Endothelial cell of umbilical vein (primary cell): ENCODE data around the gene CDC42BPB. TPM values are rescaled to one million over a fixed set of nuclear protein-coding genes. Genes with fewer than 3 reads are reported as not detected.

Experiments
- BruUV-seq: library from RNA; stranded (reverse); fragments of 400-500 nt; replicated peaks from 2 replicates; lab custom pipeline; 2021; lab: Mats Ljungman, UMichigan
- CTCF ChIA-PET: fragments of 300-600, 350-600 bp; sonication (Branson Sonifier 250); formaldehyde crosslinking; loops from one replicate; lab custom pipeline; 2021; ENCODE audit warnings: antibody characterized with exemption, inconsistent platforms; lab: Charles Lee
- POLR2A ChIA-PET: fragments of 300-600, 350-600 bp; sonication (Branson Sonifier 250); formaldehyde crosslinking; loops from one replicate; lab custom pipeline; 2021; ENCODE audit warnings: antibody characterized with exemption, inconsistent platforms; lab: Charles Lee
- DNase-seq: peaks from one replicate; pipeline ENCODE4 v3.0.0-alpha.2; 2011; ENCODE audit warnings: low read depth, low spot score
- FAIRE-seq: peaks from 2 replicates; lab custom pipeline; 2011; peaks lifted over from hg19 to GRCh38; lab: Jason Lieb, UNC
- H2AFZ ChIP-seq: 2 replicates; pipeline ENCODE4 v1.6.0; 2012; ENCODE audit warnings: low read depth, low read length, control low read depth, inconsistent platforms
- H3K27ac ChIP-seq: 2 replicates; pipeline ENCODE4 v1.5.1; 2011; ENCODE audit warnings: low read depth, mild to moderate bottlenecking, control low read depth, low read length, moderate library complexity; ENCODE audit not compliant: insufficient read depth
- H3K27me3 ChIP-seq, 2 experiments: 2 replicates each; pipeline versions ENCODE4 v1.6.0 to v1.6.1; 2011; ENCODE audit warnings: low read length in 2 of 2, mixed read lengths in 1 of 2; ENCODE audit not compliant: control insufficient read depth in 2 of 2, insufficient read depth in 2 of 2
- H3K36me3 ChIP-seq, 2 experiments: 2 replicates in 1 of 2; 3 replicates in 1 of 2; pipeline ENCODE4 v1.5.1; 2011; ENCODE audit warnings: low read length in 2 of 2, mild to moderate bottlenecking in 1 of 2, moderate library complexity in 1 of 2; ENCODE audit not compliant: control insufficient read depth in 2 of 2, insufficient read depth in 2 of 2; ENCODE audit errors: extremely low read depth in 1 of 2
- H3K4me1 ChIP-seq: 3 replicates; pipeline ENCODE4 v1.5.1; 2011; ENCODE audit warnings: mild to moderate bottlenecking, low read length; ENCODE audit not compliant: control insufficient read depth, insufficient read depth; ENCODE audit errors: extremely low read depth
- H3K4me2 ChIP-seq: 2 replicates; pipeline ENCODE4 v1.6.1; 2011; ENCODE audit warnings: low read length, control low read depth, mixed read lengths; ENCODE audit not compliant: insufficient read depth
- H3K4me3 ChIP-seq, 3 experiments: fragments of 200-600 bp in 1 of 3; sonication (generic), shearing (Covaris generic) in 1 of 3; replicated peaks in 1 of 3; 2 replicates each; pipeline ENCODE4 v1.5.1; 2011 to 2016; ENCODE audit warnings: control low read depth in 3 of 3, low read length in 3 of 3, mild to moderate bottlenecking in 2 of 3, inconsistent platforms in 1 of 3, low read depth in 1 of 3, moderate library complexity in 1 of 3; ENCODE audit not compliant: insufficient read depth in 1 of 3
- H3K79me2 ChIP-seq: 2 replicates; pipeline ENCODE4 v1.6.0; 2012; ENCODE audit warnings: low read length, inconsistent platforms; ENCODE audit not compliant: control insufficient read depth, insufficient read depth
- H3K9ac ChIP-seq: replicated peaks from 2 replicates; pipeline ENCODE3; 2011; ENCODE audit warnings: low read length, control low read depth; ENCODE audit not compliant: insufficient read depth; ENCODE audit errors: extremely low read depth
- H3K9me1 ChIP-seq: replicated peaks from 3 replicates; pipeline ENCODE4 v1.6.0; 2011; ENCODE audit warnings: mild to moderate bottlenecking, low read length; ENCODE audit not compliant: control insufficient read depth, insufficient read depth; ENCODE audit errors: extremely low read depth
- H3K9me3 ChIP-seq: replicated peaks from 2 replicates; pipeline ENCODE4 v1.5.1; 2012; ENCODE audit warnings: low read length, inconsistent platforms; ENCODE audit not compliant: control insufficient read depth, insufficient read depth
- H4K20me1 ChIP-seq: replicated peaks from 2 replicates; pipeline ENCODE3; 2011; ENCODE audit warnings: mild to moderate bottlenecking, low read length; ENCODE audit not compliant: control insufficient read depth, insufficient read depth; ENCODE audit errors: extremely low read depth
- EZH2 ChIP-seq: IDR thresholded peaks from 2 replicates; pipeline ENCODE4 v1.6.1; 2012; ENCODE audit warnings: borderline replicate concordance, low read depth, mild to moderate bottlenecking, moderate library complexity, low read length, inconsistent platforms; ENCODE audit not compliant: severe bottlenecking
- FOS ChIP-seq: IDR thresholded peaks from 2 replicates; pipeline ENCODE4 v1.6.1; 2011; ENCODE audit warnings: mild to moderate bottlenecking, low read length, moderate library complexity, borderline replicate concordance; ENCODE audit not compliant: insufficient read depth
- GATA2 ChIP-seq: IDR thresholded peaks from 2 replicates; pipeline ENCODE4 v1.7.0; 2011; ENCODE audit warnings: low read depth, mild to moderate bottlenecking, moderate library complexity, mixed read lengths, low read length; ENCODE audit not compliant: insufficient read length, insufficient read depth
- JUN ChIP-seq: IDR thresholded peaks from 2 replicates; pipeline ENCODE4 v1.6.1; 2011; ENCODE audit warnings: borderline replicate concordance, low read depth; ENCODE audit not compliant: insufficient read length, insufficient read depth
- MYC ChIP-seq: IDR thresholded peaks from one replicate; pipeline ENCODE4 v1.6.1; 2011; ENCODE audit warnings: mild to moderate bottlenecking, low read depth, low read length
- POLR2A ChIP-seq: IDR thresholded peaks from 2 replicates; pipeline ENCODE4 v1.6.1; 2012; ENCODE audit warnings: low read depth, mild to moderate bottlenecking, control low read depth, low read length
- POLR2AphosphoS5 ChIP-seq: IDR thresholded peaks from 2 replicates; pipeline ENCODE4 v1.6.1; 2012; ENCODE audit warnings: low read depth, mild to moderate bottlenecking, control low read depth, low read length, moderate library complexity; ENCODE audit not compliant: insufficient read depth
- dilution Hi-C: fragments of 300-500 bp; cut with MboI; formaldehyde crosslinking; loops from one replicate; pipeline ENCODE4 v1.15.0; 2019; ENCODE audit warnings: low sequenced_read_pairs; ENCODE audit not compliant: extremely low pct_ligation_motif_present
- intact Hi-C: fragments of 100-400 bp; cut with micrococcal nuclease; formaldehyde crosslinking; loops from one replicate; pipeline ENCODE4 v1.10.0; 2022
- polyA plus RNA-seq, 4 experiments: library from polyadenylated mRNA; depleted of rRNA in 3 of 4; stranded (reverse) in 3 of 4; unstranded in 1 of 4; fragments of >200 nt; gene quantifications; 2 replicates each; pipeline versions ENCODE4 v1.2.1 to v1.2.3, GENCODE V29; 2011 to 2012; ENCODE audit warnings: missing spikeins in 1 of 4
- total RNA-seq: library from RNA; stranded (reverse); gene quantifications from 2 replicates; pipeline ENCODE4 v1.2.3, GENCODE V29; 2021
- TF ChIP-seq, protein P1 (sequence below), 2 donors: IDR thresholded peaks; 1 replicate in 1 of 2; 2 replicates in 1 of 2; pipeline ENCODE4 v1.5.1; 2011; ENCODE audit warnings: low read length in 2 of 2, mild to moderate bottlenecking in 2 of 2, moderate library complexity in 2 of 2, control low read depth in 1 of 2, inconsistent platforms in 1 of 2, low read depth in 1 of 2; ENCODE audit not compliant: insufficient read depth in 1 of 2; ENCODE audit errors: extremely low read depth in 1 of 2
- TF ChIP-seq, protein P2 (sequence below): IDR thresholded peaks from 2 replicates; pipeline ENCODE4 v1.6.1; 2011; ENCODE audit not compliant: insufficient read depth, insufficient read length

CDC42BPB gene
- total and polyA plus RNA-seq, 2 donors (not counting 3 experiments of a cell fraction or from before 2014, with no cell fraction given) = 82.6 to 131 TPM

DNA sequence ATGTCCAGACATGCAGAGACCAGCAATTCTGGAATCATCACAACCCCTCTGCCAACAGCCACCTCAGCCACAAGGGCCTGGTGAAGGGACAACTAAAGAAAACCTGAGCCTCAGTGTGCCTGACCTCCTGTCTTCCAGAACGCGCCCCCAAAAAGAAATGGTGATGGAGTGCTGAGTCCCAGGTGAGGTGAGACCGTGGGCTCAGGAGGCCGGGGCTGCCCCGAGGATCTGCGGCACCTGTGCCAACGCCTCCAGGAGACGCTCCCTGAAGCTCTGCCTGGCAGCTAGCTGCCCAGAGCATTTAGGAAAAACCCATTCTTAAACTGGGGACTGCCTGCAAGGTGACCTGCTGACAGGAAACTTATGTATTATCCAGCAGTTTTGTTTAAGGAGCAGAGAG lies 51.2 kb downstream of the CDC42BPB start:
- H3K27me3 ChIP-seq = no peaks in the 10 kb centered on the region
- intact Hi-C loops (loop anchor here (2.0 kb wide), 1 partner anchor 13 kb away; no protein-coding TSS in a partner anchor), dilution Hi-C loops (no loop called here)
- CTCF ChIA-PET = interaction anchor here (1.0 kb wide), 1 partner anchor 9 kb away, joined by 4 read pairs; no protein-coding TSS in a partner anchor
- H3K9ac ChIP-seq = no peak overlapping the region
- no peaks in the 10 kb centered on the region for H4K20me1 ChIP-seq
- peaks cover 4 to 29% of the 10 kb centered on the region in 2 experiments for H3K36me3 ChIP-seq
- H3K9me3 ChIP-seq = no peaks in the 10 kb centered on the region
- no TSS peak for BruUV-seq
- no peak overlapping the region for H3K4me2 ChIP-seq
- no peak overlapping the region for H2AFZ ChIP-seq
- peaks cover 34% of the 10 kb centered on the region for H3K4me1 ChIP-seq
- peaks cover 64% of the 10 kb centered on the region for H3K79me2 ChIP-seq
- TF ChIP-seq GATA2 = no peak
- FAIRE-seq (no peak), DNase-seq (no peak)
- POLR2A ChIA-PET = no interaction called here
- no peaks in the 10 kb centered on the region for H3K9me1 ChIP-seq
- H3K4me3 ChIP-seq = no peak overlapping the region
- H3K27ac ChIP-seq = no peak overlapping the region

DNA sequence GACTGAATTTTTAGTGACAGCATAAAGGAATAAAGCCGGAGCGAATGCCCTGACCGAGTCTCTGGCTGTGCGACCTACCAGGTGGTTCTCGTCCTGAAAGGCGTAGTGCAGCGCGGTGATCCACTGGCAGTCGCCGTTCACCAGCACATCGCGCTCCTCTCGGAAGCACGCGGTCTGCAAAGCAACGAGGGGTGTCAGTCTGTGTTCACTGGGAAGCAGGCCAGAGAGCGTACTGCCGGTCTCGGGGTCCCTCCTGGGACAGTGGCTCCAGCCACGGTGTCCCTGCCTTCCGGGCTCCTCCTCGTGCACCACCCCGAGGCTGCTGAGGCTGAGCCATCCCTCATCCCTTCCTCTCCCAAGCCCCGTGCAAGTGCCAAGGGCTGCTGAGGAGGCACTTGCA lies 53.5 kb downstream of the CDC42BPB start:
- TF ChIP-seq MYC (no peak), EZH2 (no peak), JUN (no peak), POLR2AphosphoS5 (no peak), POLR2A (no peak), FOS (no peak), GATA2 (no peak)
- TF ChIP-seq, protein P1, sequence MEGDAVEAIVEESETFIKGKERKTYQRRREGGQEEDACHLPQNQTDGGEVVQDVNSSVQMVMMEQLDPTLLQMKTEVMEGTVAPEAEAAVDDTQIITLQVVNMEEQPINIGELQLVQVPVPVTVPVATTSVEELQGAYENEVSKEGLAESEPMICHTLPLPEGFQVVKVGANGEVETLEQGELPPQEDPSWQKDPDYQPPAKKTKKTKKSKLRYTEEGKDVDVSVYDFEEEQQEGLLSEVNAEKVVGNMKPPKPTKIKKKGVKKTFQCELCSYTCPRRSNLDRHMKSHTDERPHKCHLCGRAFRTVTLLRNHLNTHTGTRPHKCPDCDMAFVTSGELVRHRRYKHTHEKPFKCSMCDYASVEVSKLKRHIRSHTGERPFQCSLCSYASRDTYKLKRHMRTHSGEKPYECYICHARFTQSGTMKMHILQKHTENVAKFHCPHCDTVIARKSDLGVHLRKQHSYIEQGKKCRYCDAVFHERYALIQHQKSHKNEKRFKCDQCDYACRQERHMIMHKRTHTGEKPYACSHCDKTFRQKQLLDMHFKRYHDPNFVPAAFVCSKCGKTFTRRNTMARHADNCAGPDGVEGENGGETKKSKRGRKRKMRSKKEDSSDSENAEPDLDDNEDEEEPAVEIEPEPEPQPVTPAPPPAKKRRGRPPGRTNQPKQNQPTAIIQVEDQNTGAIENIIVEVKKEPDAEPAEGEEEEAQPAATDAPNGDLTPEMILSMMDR (IDR thresholded peaks at IDR 0.05; ENCODE audit: extremely low read depth in 1 of 2, insufficient read depth in 1 of 2, low read depth in 1 of 2, low read length in 2 of 2) = no peak
- TF ChIP-seq, protein P2, sequence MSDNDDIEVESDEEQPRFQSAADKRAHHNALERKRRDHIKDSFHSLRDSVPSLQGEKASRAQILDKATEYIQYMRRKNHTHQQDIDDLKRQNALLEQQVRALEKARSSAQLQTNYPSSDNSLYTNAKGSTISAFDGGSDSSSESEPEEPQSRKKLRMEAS = no peak
- Histone ChIP-seq H3K9ac (no peak overlapping the region), H3K27me3 (no peaks in the 10 kb centered on the region), H3K9me3 (no peaks in the 10 kb centered on the region), H3K36me3 (peaks cover 4 to 39% of the 10 kb centered on the region in 2 experiments), H3K79me2 (peaks cover 59% of the 10 kb centered on the region), H3K9me1 (no peaks in the 10 kb centered on the region), H4K20me1 (no peaks in the 10 kb centered on the region), H3K4me3 (no peak overlapping the region), H3K4me1 (peaks cover 20% of the 10 kb centered on the region), H2AFZ (no peak overlapping the region), H3K27ac (no peak overlapping the region), H3K4me2 (no peak overlapping the region)
- FAIRE-seq (no peak), DNase-seq (no peak)
- no TSS peak for BruUV-seq
- ChIA-PET POLR2A (no interaction called here), CTCF (no interaction called here)
- intact Hi-C loops (no loop called here), dilution Hi-C loops (no loop called here)
